GM21390 (cell line): ENCODE measurements around the gene LBP.
"Not testable (repeated sequence)": the region's sequence is repeated elsewhere in the genome, so short reads cannot be mapped to it uniquely, and the experiment has no call there.

ENCODE experiments used
- ATAC-seq: cut with Tn5 transposase; IDR thresholded peaks from one replicate; pipeline ENCODE4 v1.9.1; 2021; ENCODE audit not compliant: unreplicated experiment

LBP gene

GRCh38 chr20:38392356-38392755 is 46.1 kb downstream of the LBP start:
- no peak for ATAC-seq

DNA sequence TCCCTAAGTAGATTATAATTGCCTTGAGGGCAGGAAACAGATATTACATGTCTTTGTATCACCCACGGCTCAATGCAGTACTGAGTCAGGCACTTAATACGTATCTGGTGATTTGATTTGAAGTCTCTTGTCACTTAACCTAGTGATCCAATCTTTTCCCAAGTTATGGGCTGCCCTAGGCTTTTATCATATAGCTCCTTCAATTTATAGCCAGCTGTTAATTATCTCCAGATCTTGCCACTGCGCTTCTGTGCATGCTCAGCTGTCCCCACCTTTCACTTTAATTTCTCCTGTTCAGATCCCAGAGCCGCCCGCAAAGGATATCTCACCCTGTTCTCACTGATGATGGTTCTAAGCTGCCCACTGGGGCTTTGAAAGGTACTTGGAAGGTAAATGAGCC is 47.0 kb downstream of the LBP start:
- no peak for ATAC-seq

GRCh38 chr20:38395165-38395564 is 48.9 kb downstream of the LBP start:
- ATAC-seq, result no peak

DNA sequence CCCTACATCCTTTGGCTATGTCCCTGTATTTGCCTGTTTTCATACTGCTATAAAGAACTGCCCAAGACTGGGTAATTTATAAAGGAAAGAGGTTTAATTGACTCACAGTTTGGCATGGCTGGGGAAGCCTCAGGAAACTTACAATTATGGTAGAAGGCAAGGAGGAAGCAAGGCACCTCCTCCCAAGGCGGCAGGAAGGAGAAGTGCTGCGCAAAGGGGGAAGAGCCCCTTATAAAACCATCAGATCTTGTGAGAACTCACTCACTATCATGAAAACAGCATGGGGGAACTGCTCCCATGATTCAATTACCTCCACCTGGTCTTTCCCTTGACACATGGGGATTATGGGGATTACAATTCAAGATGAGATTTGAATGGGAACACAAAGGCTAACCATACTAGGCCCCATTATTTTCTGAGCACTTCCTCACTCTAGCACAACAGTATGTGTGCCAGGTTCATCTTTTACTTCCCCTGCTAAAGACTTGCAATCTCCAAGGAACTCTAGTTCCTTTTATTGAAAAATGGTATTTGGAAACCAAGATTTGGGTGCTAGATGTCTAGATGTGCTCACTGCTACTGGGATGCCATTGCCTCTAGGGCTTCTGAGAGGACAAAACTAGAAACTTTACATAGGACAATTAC is 49.6 kb downstream of the LBP start:
- not testable (repeated sequence) for ATAC-seq

DNA sequence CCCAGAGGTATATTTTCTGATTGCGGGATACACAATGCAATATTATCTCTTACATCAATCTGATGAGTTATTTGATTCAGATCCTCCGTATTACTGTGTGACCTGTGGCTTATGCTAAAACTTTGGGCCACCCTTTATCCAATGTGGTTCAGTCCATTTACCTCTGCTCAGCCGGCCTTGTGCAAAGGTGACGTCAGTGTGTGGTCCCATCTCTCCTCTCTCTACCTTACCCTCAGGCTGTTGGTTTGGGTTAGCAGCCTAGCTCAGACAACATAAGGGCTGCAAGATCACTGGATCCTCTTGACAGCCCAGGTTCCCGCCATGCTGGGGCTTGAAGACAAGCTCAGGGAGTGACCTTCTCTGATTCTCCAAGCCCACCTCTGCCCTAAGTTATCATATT is 55.8 kb downstream of the LBP start:
- ATAC-seq, result no peak

DNA sequence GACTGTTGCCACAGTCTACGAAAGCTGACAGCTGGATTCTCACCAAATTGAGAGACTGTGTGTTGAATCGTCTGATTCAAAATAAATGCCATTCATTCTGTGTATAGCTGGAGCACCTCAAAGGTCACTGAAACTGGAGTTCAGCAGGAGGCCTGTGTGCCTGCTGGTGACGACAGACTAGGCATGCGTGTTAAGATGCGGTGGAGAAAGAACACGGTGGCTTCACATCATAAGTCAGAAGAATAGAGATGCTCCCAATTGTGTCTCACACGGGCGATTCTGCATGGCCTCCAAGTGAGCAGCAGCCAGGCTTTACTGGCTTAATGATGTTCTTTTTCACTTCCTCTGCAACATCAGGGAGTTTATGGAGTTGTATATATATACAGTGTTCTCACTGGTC is 56.5 kb downstream of the LBP start:
- ATAC-seq, result no peak

DNA sequence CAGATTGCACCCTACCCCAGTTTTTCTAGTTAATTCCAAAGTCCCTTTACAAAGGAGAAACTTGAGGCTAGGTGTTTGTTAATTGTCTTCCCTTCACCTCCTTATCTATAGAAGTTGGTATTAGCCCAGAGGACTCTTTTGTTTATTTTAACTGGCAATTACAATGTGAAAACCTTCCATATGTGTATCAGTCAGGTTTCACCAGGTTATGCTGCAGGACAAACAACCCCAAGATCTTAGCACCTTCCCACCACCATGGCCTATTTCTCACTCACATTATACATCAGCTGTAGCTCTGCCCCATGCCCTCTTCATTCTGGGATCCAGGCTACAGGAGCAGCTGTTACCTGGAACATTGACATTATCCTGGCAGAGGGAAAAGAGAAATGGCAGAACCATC is 57.7 kb downstream of the LBP start:
- ATAC-seq, result no peak

GRCh38 chr20:38405132-38405531 is 58.9 kb downstream of the LBP start:
- no peak for ATAC-seq

DNA sequence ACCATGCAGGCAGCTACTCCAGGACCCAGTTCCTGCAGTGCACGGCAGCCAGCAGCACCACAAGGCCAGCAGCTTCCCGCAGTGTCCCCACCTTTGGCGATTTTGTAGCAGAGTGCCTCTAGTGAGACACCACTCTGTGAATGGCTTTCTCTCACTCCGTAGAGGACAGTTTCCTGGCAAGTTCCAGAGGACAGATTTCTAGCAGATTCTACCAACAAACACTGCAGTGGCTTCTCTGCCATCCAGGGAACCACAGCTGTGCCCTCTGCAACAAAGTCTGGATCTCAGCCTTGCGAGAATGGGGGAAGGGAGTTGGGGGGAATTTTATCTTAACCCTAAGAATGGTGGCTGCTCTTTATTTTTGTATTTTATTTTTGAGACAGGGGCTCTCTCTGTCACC is 60.2 kb downstream of the LBP start:
- ATAC-seq, result no peak

DNA sequence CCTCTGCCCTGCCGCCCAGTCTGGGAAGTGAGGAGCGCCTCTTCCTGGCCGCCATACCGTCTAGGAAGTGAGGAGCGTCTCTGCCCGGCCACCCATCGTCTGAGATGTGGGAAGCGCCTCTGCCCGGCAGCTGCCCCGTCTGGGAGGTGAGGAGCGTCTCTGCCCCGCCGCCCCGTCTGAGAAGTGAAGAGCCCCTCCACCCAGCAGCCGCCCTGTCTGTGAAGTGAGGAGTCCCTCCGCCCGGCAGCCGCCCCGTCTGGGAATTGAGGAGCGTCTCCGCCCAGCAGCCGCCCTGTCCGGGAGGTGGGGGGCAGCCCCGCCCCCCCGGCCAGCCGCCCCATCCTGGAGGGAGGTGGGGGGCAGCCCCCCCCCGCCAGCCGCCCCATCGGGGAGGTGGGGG is 61.0 kb downstream of the LBP start:
- no peak for ATAC-seq

DNA sequence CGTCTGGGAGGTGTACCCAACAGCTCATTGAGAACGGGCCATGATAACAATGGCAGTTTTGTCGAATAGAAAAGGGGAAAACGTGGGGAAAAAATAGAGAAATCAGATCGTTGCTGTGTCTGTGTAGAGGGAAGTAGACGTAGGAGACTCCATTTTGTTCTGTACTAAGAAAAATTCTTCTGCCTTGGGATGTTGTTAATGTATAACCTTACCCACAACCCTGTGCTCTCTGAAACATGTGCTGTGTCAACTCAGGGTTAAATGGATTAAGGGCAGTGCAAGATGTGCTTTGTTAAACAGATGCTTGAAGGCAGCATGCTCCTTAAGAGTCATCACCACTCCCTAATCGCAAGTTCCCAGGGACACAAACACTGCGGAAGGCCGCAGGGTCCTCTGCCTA is 61.5 kb downstream of the LBP start:
- ATAC-seq, result not testable (repeated sequence)

GRCh38 chr20:38412877-38413577 is 66.7 kb downstream of the LBP start:
- no peak for ATAC-seq

- ATAC-seq, result no peak
Observed at GRCh38 chr20:38414769-38415450, 68.6 kb downstream of the LBP start.

DNA sequence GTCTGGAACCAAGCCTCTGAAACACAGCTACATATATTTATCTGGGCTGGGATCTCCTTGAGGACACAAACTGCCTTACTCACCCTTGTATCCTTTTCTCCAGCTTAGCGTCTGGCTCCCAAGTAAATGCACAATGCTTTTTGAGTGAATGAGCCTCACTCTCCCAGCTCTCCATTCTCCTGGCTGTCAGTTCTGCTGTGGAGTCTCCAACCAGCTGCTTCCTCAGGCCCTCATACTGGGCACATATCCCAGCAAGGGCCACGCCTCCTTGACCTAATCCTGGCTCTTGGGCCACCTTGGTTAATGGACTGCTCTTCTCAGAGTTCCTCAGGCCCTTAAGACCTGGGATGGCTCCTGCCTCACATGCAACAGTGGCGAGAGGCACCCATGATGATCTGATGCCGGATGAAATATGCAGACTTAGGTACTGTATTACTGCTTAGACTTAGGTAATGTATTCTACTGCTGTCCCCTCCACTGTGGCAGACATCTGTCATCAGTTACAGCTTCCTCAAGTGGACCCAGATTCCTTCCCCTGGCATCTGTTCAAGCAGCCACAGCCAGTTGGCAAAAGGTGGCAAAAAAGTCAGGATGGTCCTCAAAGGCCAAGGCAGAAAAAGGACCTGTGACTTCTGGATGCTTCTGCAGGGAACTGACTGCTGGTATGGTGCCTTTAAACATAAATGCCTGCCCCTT is 72.4 kb downstream of the LBP start:
- ATAC-seq, result no peak

DNA sequence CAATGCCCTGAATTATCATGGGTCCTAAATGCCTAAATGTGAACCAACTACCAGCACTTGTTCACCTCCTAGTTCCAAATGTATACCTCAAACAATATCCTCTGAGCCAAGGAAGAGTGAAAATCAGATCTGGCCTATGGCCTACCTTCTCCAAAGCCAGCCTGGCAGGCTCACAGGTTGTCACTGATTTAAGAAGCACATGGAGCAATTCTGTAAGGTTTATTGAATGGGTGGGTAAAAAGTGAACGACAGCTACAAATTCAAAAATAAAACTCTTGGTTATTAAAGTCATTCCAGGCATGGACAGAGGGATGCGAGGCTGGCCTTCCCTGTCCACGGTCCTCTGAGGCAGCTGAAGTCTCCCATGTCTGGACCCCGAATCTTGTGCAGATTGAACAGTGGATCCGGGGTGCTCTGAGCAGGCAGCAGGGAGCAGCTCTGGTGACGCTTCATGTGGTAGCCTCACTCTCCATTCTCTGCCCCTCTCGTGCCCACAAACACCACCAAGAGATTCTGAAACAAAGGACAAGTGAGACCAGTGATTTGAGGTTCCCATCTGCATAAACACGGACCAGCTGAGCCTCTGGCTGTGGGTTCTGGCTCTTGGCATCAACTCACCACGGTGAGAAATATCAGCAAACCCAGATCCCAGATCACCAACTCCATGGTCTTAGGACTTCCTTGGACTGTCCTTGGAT is 74.3 kb downstream of the LBP start:
- no peak for ATAC-seq

DNA sequence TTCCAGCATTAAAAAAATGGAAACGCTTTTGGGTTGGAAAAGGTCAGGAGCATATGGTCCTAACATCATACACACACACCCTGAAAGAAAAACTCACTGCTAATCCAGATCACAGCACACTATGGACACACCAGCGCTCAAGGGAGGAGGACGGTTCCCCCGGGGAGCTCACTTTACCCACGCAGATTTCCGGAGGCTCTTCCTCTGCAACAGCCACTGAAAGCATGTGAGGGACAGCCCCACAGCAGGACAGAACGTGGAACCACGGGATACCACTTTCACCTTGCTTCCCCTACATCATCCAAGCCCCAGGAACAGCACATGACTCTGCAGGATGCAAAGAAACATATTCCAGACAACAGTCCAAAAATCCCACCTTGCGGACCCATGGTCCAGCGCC is 75.6 kb downstream of the LBP start:
- no peak for ATAC-seq

- ATAC-seq, result no peak
Observed at GRCh38 chr20:38423541-38423940, 77.3 kb downstream of the LBP start.

- no peak for ATAC-seq
Observed at GRCh38 chr20:38424401-38424800, 78.1 kb downstream of the LBP start.

DNA sequence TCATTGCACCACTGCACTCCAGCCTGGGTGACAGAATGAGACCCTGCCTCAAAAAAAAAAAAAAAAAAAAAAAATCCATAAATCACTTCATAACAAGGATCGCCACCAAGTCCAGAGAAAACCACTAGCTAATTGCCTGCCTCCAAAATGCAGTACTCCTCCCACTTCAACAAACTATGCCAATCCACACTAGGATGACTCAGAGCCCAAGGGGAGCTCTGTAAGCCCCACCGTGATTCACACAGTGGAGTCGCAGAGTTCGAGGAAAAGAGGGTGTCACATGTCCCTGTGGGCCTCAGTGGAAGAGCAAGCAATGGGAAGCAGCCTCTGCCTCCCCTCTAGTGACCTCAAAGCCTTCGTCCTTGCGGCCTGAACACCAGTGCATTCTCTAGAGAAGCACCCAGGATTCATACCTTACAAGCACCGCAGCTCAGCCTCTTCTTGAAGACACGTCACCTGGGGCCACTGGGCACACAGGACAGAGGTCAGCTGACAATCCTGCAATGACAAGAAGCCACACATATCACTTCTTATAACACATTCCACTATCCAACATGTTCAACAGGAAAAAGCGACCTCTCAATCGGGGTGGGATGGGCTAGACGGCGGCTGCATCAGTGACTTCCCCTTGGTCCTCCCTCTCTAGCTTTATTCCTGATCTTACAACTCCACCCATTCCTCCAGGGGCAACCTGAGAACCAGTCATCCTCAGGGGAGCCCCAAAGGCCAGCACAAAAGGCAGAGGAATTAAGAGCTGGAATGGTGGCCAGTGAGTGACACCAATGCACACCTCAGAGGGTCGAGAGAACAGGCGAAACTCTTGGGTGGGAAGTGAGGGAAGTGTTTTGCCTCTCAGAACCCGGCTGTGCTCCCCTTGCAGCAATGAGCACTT is 80.0 kb downstream of the LBP start:
- ATAC-seq, result no peak
